ENCODE results near the gene GRN.

Gene GRN

GRCh38 chr17:44314524-44314868, 30.6 kb upstream of the GRN start:
- H3K4me3 ChIP-seq (ENCODE audit: low read length): peak overlapping the region; percentile 47
- DNase-seq (ENCODE audit: low read depth): no peak
- TF ChIP-seq CTCF (conservative IDR thresholded peaks at IDR 0.05; ENCODE audit: low read depth, low read length): no peak

- no peak for TF ChIP-seq CTCF (conservative IDR thresholded peaks at IDR 0.05; ENCODE audit: low read depth, low read length)
- H3K4me3 ChIP-seq (ENCODE audit: low read length): peak overlapping the region; percentile 47
- DNase-seq (ENCODE audit: low read depth): no peak
Observed at GRCh38 chr17:44314869-44315661, 30.0 kb upstream of the GRN start.

GRCh38 chr17:44315760-44316731, 29.1 kb upstream of the GRN start:
- DNase-seq (ENCODE audit: low read depth): no peak
- no peak for TF ChIP-seq CTCF (conservative IDR thresholded peaks at IDR 0.05; ENCODE audit: low read depth, low read length)
- peak overlapping the region; percentile 47 for H3K4me3 ChIP-seq (ENCODE audit: low read length)

GRCh38 chr17:44317545-44317944, 27.6 kb upstream of the GRN start:
- H3K4me3 ChIP-seq (ENCODE audit: low read length): no peak overlapping the region
- no peak for TF ChIP-seq CTCF (conservative IDR thresholded peaks at IDR 0.05; ENCODE audit: low read depth, low read length)
- no peak for DNase-seq (ENCODE audit: low read depth)

- TF ChIP-seq CTCF (conservative IDR thresholded peaks at IDR 0.05; ENCODE audit: low read depth, low read length): no peak
- no peak overlapping the region for H3K4me3 ChIP-seq (ENCODE audit: low read length)
- no peak for DNase-seq (ENCODE audit: low read depth)
Observed at GRCh38 chr17:44318077-44318892, 26.8 kb upstream of the GRN start.

GRCh38 chr17:44320066-44320465, 25.0 kb upstream of the GRN start:
- H3K4me3 ChIP-seq (ENCODE audit: low read length): no peak overlapping the region
- no peak for DNase-seq (ENCODE audit: low read depth)
- no peak for TF ChIP-seq CTCF (conservative IDR thresholded peaks at IDR 0.05; ENCODE audit: low read depth, low read length)
